ENCODE results near the gene SV2B. TPM values are rescaled to one million over a fixed set of nuclear protein-coding genes. Genes with fewer than 3 reads are reported as not detected.

SV2B gene
- total and polyA plus RNA-seq, 9 of the 15 experiments (the other 6 are each of a cell fraction or from before 2014, with no cell fraction given): 0.01 to 0.25 (median 0.11) TPM

DNA sequence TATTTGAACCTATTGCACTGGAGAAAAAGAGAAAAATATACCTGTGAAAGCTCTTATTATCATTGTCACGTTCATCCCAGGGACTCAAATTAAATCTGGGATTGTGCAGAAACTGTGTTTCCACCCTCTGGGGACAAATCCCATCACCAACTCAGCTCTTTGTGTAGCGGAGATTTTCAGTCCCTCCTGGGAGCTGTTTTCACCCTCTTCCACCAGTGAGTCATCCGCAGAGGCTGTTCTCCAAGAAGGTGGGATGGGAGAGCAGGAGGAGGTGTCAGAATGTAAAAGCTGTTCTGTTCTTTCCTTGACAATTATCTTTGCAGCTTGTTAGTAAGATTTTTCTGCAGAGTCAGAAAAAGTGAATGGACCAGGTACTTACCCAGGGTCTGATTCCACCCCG lies 28.0 kb downstream of the SV2B start (continued):
- TF ChIP-seq KLF6 (CRISPR knock-in tag; IDR thresholded peaks at IDR 0.05; ENCODE audit: borderline replicate concordance): no peak
- TF ChIP-seq SRF (CRISPR knock-in tag; IDR thresholded peaks at IDR 0.05): no peak
- no peak for TF ChIP-seq ZNF347 (CRISPR knock-in tag; IDR thresholded peaks at IDR 0.05; ENCODE audit: low read depth)
- no peak for TF ChIP-seq SP2 (IDR thresholded peaks at IDR 0.05; ENCODE audit: extremely low read depth, low read depth, low read length, poor library complexity, severe bottlenecking)
- TF ChIP-seq ARID1B (IDR thresholded peaks at IDR 0.05): no peak
- TF ChIP-seq KAT8 (IDR thresholded peaks at IDR 0.05; ENCODE audit: low read depth): no peak
- no peak for TF ChIP-seq SIN3A (IDR thresholded peaks at IDR 0.05; ENCODE audit: borderline replicate concordance in 2 of 2, control insufficient read depth in 1 of 2, low read depth in 2 of 2, low read length in 2 of 2)
- TF ChIP-seq EWSR1 (IDR thresholded peaks at IDR 0.05; ENCODE audit: borderline replicate concordance, low read depth, partially characterized antibody): no peak
- no peak for TF ChIP-seq MEF2D (tag; conservative IDR thresholded peaks at IDR 0.05; ENCODE audit: low read depth)

DNA sequence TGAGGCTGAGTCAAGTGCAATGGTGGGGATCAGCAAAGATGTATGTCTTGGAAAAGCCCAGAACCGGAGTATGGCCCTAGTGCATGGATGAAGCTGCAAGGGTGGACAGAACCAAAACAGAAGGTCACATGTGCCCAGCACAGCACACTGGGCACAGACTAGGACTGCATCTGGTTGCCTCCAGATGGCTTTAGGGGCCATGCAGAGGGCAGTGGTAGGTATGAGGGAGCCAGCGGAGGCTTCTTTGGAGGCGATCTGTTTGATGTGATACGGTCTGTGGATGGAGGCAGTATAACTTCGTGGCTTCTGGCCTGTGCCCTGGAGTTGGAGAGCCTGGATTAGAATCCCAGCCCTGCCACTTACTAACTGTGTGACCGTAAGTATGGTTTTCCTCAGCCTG lies 29.4 kb downstream of the SV2B start:
- H4K20me1 ChIP-seq (replicated peaks; ENCODE audit: control insufficient read depth, insufficient read depth, low read length): no peaks in the 10 kb centered on the region; the same call in 1 of the 2 replicates
- no peaks in the 10 kb centered on the region for H3K9me1 ChIP-seq (ENCODE audit: control insufficient read depth, insufficient read depth, low read length)
- no peak overlapping the region for H3K4me2 ChIP-seq (ENCODE audit: insufficient read depth, low read length)
- H3K36me3 ChIP-seq (ENCODE audit: control insufficient read depth, insufficient read depth, low read length): no peaks in the 10 kb centered on the region
- 0% methylated on average over 6 of the region's 6 CpGs for WGBS (ENCODE audit: insufficient coverage, low coverage, missing lambda C conversion rate)
- DNase-seq (ENCODE audit: extremely low read depth in 1 of 4, low spot score in 3 of 4) (no peak), ATAC-seq (no peak), FAIRE-seq (no peak)
- no peaks in the 10 kb centered on the region for H3K9me3 ChIP-seq (replicated peaks; ENCODE audit: control insufficient read depth, insufficient read depth, low read depth, low read length)
- in situ Hi-C loops (cut with MboI) (no loop called here), intact Hi-C loops (cut with micrococcal nuclease) (no loop called here)
- H2AFZ ChIP-seq (ENCODE audit: low read depth, low read length): no peak overlapping the region
- no peak overlapping the region for H3K4me3 ChIP-seq
- H3K79me2 ChIP-seq (ENCODE audit: control insufficient read depth, insufficient read depth, low read length): no peaks in the 10 kb centered on the region
- no peak overlapping the region for H3K27ac ChIP-seq (ENCODE audit: extremely low read depth, low read depth, low read length)
- ChIA-PET POLR2A (interaction anchor here (0.6 kb wide), 1 partner anchor 715 kb away, joined by 4 read pairs; no protein-coding TSS in a partner anchor), CTCF (ENCODE audit: low intra/inter-chr PET ratio) (no interaction called here)
- BruUV-seq (replicated peaks): no TSS peak
- H3K27me3 ChIP-seq (ENCODE audit: control insufficient read depth in 2 of 2, insufficient read depth in 2 of 2, low read length in 2 of 2): peaks cover 17 to 38% of the 10 kb centered on the region in 2 experiments; a peak in 4 of 5 replicates
- no peak overlapping the region for H3K9ac ChIP-seq (ENCODE audit: insufficient read depth in 1 of 2, low read depth in 2 of 2, low read length in 2 of 2)
- no peaks in the 10 kb centered on the region for H3K4me1 ChIP-seq (replicated peaks in 1 of 2; ENCODE audit: control insufficient read depth in 2 of 2, insufficient read depth in 2 of 2, low read length in 2 of 2)
- TF ChIP-seq MEIS2 (IDR thresholded peaks at IDR 0.05; ENCODE audit: partially characterized antibody): no peak
- no peak for TF ChIP-seq BACH1 (tag; IDR thresholded peaks at IDR 0.05)

Measured in K562 (cell line).